Activated CD4-positive, alpha-beta T cell treated with anti-CD3 and anti-CD28 coated beads, Interleukin-2, amount 10 ng/mL, durations not matched to agents 7 days and 5 days (primary cell): ENCODE data around the gene TBC1D21. TPM values are rescaled to one million over a fixed set of nuclear protein-coding genes. Genes with fewer than 3 reads are reported as not detected.

Experiments used
- CTCF ChIA-PET: fragments of 350-600 bp; sonication (Branson Sonifier 250); formaldehyde crosslinking; loops from one replicate; lab custom pipeline; 2021; ENCODE audit warnings: antibody characterized with exemption; lab: Charles Lee
- POLR2A ChIA-PET: fragments of 350-600 bp; sonication (Branson Sonifier 250); formaldehyde crosslinking; loops from one replicate; lab custom pipeline; 2021; ENCODE audit warnings: antibody characterized with exemption; lab: Charles Lee
- DNase-seq: peaks from one replicate; pipeline ENCODE4 v3.0.0-alpha.2; 2020
- H3K27ac Mint-ChIP-seq: one replicate; pipeline ENCODE4 v1.8.0; 2021; ENCODE audit warnings: mild to moderate bottlenecking, moderate library complexity, mixed read lengths
- H3K27me3 Mint-ChIP-seq: one replicate; pipeline ENCODE4 v1.8.0; 2021; ENCODE audit warnings: mixed read lengths
- H3K36me3 Mint-ChIP-seq: one replicate; pipeline ENCODE4 v1.8.0; 2021; ENCODE audit warnings: low read depth, mixed read lengths
- H3K4me1 Mint-ChIP-seq: one replicate; pipeline ENCODE4 v1.8.0; 2021; ENCODE audit warnings: mixed read lengths
- H3K4me3 Mint-ChIP-seq: one replicate; pipeline ENCODE4 v1.8.0; 2021; ENCODE audit warnings: mild to moderate bottlenecking, moderate library complexity, mixed read lengths
- H3K9me3 Mint-ChIP-seq: one replicate; pipeline ENCODE4 v1.8.0; 2021; ENCODE audit warnings: mixed read lengths
- total RNA-seq, 2 experiments: library from RNA; stranded (reverse); gene quantifications; one replicate each; pipeline ENCODE4 v1.2.3, GENCODE V29; 2021

The TBC1D21 gene
- total RNA-seq, 2 experiments from 2014 or later: not detected

DNA sequence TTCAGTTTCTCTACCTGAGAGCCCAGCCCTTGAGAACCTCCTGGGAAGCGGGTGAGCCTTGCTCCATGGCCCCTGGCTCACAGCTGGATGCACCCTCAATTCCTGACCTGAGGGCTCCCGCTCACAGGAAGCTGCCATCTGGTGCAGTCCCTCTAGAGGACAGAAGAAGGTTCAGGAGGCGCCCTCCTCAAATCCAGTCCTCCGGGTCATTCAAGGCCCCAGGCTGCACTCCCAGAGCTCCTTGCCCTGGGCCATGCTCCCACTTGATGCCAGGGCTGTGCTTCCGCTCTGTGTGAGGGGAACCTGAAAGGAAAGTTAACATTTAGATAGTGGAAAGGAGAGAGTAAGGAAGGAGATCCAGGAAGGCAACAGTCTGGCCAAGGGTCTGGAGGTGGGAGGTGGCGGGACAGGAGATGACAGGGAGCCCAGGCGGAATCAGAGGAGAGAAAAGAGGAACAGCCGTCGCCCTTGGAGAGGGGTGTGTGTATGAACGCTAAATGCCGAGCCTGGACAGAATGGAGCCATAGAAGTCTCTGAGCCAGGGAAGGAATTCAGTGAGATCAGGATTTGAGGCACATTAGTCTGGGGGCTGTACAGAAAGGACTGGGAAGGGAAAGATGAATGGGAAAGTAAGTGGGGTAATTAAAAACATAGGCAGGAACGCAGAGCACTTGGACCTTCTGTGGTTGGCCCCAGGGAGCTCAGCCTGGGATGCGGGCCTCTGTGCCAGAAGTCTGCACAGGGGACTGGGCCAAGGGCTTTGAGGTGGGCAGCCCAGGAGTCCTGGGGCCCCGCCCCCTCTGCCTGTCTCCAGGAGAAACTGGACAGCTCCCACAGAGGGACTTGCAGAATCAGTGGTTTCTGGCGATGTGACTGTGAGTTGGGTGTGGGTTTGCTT, 26.1 kb downstream of the TBC1D21 start:
- Mint-ChIP-seq H3K9me3 (no peaks in the 10 kb centered on the region), H3K4me3 (no peak overlapping the region), H3K27ac (no peak overlapping the region), H3K36me3 (no peaks in the 10 kb centered on the region), H3K4me1 (peaks cover 6% of the 10 kb centered on the region), H3K27me3 (peaks cover 2% of the 10 kb centered on the region)
- no peak for DNase-seq
- CTCF ChIA-PET: interaction anchor here (0.9 to 3.1 kb wide), 3 partner anchors 8 to 66 kb away, joined by 4 to 26 read pairs (median 4); no protein-coding TSS in a partner anchor
- POLR2A ChIA-PET: interaction anchor here (0.6 kb wide), 1 partner anchor 254 kb away, joined by 3 read pairs; no protein-coding TSS in a partner anchor

DNA sequence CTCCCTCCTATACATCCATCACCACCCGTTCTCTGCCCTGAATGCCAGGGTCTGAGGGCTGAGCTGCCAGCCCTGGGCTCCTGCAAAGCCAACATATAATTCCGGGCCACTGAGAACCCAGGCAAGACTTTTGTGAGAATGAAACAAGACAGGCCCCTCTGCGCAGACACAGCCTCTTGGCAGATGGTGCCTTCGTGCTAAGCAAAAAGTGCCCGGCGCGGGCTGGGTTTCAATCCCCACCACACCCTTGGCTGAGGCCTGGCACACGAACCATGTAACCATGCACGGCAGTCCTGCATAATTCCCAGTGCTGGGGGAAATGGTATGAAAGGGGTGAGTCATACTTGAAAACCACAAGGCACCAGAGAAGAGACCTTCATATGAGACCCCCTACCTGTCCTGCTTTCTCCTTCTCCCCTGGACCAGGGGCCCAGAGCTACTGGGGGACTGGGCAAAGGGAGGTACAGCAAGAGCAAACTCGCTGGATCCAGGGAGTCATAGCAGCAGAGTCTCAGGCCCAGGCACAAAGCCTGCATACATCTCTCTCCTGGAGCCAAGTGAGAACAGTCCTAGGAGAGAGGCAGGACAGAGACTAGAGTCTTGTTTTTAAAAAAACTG, 26.8 kb downstream of the TBC1D21 start:
- Mint-ChIP-seq H3K36me3 (no peaks in the 10 kb centered on the region), H3K27me3 (peaks cover 2% of the 10 kb centered on the region), H3K4me3 (no peak overlapping the region), H3K27ac (no peak overlapping the region), H3K4me1 (peaks cover 6% of the 10 kb centered on the region), H3K9me3 (no peaks in the 10 kb centered on the region)
- no peak for DNase-seq
- POLR2A ChIA-PET: interaction anchor here (0.6 kb wide), 1 partner anchor 253 kb away, joined by 3 read pairs; no protein-coding TSS in a partner anchor
- CTCF ChIA-PET: interaction anchor here (0.9 to 1.4 kb wide), 2 partner anchors 11 to 28 kb away, joined by 3 to 4 read pairs; no protein-coding TSS in a partner anchor

GRCh38 chr15:73901126-73901810, 27.9 kb downstream of the TBC1D21 start:
- Mint-ChIP-seq H3K4me3 (no peak overlapping the region), H3K36me3 (no peaks in the 10 kb centered on the region), H3K27me3 (no peaks in the 10 kb centered on the region), H3K27ac (no peak overlapping the region), H3K4me1 (peaks cover 6% of the 10 kb centered on the region), H3K9me3 (no peaks in the 10 kb centered on the region)
- POLR2A ChIA-PET: no interaction called here
- CTCF ChIA-PET: interaction anchor here (0.9 to 1.4 kb wide), 2 partner anchors 10 to 27 kb away, joined by 3 to 4 read pairs; no protein-coding TSS in a partner anchor
- DNase-seq: no peak

DNA sequence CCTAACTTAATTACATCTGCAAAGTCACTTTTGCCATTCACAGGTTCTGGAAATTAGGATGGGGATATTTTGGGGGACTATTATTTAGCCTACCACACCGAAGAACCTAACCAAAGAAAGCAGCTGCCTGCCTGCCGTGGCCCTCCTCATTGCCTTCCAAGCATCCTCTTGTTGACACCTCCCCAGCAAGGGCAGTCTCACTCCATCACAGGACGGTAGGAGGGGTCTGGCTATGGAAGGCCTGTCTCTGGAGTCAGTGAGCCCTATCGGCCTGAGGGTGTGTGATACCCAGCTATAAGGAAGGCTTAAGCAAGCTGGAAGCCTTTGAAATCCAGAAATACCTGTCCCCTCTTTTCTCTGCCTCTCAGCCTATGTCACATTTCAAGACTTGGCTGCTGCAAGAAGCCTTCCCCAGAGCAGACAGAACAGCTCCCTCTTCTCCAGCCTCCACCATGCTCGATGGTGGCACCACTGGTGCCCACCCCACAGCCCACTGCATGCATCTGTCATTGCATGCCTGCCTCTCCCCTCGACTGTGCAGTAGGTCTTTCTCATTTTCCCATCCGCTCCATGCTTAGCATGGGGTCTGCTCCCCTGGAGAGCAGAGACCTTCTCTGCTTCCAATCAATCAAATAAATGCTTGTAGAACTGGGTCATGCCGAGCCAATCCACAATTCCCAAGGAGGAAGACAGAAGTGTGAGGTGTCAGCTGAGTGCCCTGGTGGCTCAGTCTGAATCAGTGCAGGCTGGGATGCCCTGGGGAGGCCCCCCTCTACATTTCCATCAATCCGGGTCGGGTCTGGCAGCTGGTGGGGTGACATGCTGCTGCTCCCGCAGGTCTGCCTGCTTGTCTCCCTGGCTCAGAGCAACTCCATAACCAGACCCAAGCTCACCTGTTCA, 29.0 kb downstream of the TBC1D21 start:
- Mint-ChIP-seq H3K27me3 (no peaks in the 10 kb centered on the region), H3K4me3 (no peak overlapping the region), H3K9me3 (no peaks in the 10 kb centered on the region), H3K4me1 (peaks cover 5% of the 10 kb centered on the region), H3K27ac (no peak overlapping the region), H3K36me3 (no peaks in the 10 kb centered on the region)
- no peak for DNase-seq
- ChIA-PET CTCF (no interaction called here), POLR2A (no interaction called here)

DNA sequence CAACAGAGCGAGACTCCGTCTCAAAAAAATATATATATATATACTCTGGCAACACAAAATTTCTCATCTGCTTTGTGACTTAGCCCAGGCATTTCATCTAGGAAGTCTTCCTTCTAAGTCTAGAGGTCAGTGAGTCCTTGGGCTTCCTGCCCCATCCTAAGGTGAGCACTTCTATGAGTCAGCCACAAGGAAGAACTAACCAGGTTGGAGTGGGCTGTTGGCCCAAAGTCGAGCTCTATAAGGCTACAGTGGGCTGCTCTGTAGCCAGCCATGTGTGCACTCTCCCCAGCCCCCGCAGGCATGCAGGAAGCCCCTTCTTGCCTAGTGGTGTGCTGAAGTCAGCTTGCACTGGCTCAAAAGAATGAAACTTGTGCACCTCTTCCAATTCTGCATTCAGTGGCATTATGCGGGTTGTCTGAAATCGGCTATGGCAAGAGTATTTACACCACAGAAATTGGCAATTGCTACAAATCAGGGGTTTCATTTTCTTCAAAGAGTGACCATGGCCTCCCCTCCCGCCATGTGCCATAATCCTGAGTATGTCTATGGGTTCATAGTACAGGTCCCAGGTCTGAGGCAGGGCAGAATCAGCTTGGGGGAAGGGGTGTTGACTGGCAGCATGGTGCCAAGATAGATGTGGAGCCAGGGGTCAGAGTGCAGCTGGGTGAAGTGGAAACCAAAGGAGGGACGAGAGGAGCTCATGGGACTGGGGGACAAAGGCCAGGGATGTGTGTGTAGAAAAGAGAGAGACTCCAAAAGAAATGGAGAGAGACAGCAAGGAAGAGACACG, 30.9 kb downstream of the TBC1D21 start:
- Mint-ChIP-seq H3K36me3 (no peaks in the 10 kb centered on the region), H3K9me3 (no peaks in the 10 kb centered on the region), H3K27me3 (no peaks in the 10 kb centered on the region), H3K27ac (no peak overlapping the region), H3K4me3 (no peak overlapping the region), H3K4me1 (peaks cover 8% of the 10 kb centered on the region)
- CTCF ChIA-PET: interaction anchor here (0.7 to 2.2 kb wide), 3 partner anchors 10 to 24 kb away, joined by 4 to 7 read pairs (median 4); no protein-coding TSS in a partner anchor
- no peak for DNase-seq
- POLR2A ChIA-PET: no interaction called here

DNA sequence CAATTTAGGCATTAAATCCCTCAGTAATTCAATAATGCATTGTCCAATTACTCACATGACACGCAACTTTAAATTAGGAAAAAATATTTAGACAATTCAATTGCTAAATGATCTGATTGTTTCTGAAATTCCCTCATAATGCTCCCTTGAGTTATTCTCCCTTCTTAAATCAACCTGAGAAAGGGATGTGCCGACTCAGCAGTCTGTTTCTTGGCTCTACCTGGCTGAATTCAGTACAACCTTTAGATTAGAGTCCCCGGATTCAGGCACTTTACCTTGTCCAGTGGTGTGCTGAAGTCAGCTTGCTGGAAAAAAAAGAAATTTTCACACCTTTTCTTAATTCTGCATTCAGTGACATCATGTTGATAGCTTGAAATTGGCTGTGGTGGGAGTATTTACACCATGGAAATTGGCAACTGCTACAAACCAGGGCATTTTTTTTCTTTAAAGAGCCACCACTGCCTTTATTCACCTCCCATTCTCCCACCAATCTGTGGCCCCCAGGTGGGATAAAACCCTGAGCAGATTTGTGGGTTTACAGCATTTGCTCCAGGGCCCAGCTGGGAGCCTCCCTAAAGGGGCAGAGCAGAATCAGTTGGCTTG, 32.0 kb downstream of the TBC1D21 start:
- ChIA-PET CTCF (interaction anchor here (1.3 to 2.2 kb wide), 3 partner anchors 10 to 23 kb away, joined by 3 to 7 read pairs (median 4); no protein-coding TSS in a partner anchor), POLR2A (no interaction called here)
- no peak for DNase-seq
- H3K27ac Mint-ChIP-seq: no peak overlapping the region
- no peaks in the 10 kb centered on the region for H3K9me3 Mint-ChIP-seq
- H3K36me3 Mint-ChIP-seq: no peaks in the 10 kb centered on the region
- no peaks in the 10 kb centered on the region for H3K27me3 Mint-ChIP-seq
- H3K4me1 Mint-ChIP-seq: peaks cover 8% of the 10 kb centered on the region
- H3K4me3 Mint-ChIP-seq: no peak overlapping the region

DNA sequence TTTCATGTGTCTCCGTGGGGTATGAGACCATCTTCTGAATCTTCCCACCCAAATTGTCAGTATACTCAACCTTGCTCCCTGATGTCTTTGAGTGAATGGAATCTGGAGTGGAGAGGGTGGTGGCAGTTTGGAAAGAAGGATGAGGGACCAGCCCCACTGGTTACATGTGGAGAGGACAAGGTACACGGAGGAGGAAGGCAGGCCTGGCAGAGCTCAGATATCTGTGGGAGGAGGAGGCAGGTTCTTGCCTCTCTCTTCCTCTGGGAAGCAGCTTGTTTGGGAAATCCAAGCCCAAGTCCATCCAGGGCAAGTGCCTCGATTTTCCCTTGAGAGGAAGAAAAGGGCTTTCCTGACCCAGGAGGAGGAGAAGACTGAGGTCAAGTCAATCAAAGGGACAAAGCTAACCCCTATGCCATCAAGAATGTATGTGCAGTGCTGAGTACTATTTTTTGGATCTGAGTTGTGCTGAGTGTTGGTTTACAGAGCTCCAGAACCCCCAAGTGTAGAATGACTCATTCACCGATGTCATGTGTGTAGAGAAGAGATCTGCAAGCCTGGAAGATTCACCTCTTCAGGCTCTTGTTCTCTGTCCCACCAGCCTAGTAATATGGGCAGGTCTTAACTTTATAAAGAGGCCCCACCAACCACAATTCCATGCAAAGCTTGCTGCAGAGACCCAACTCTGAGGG, 33.1 kb downstream of the TBC1D21 start:
- Mint-ChIP-seq H3K4me3 (no peak overlapping the region), H3K27ac (no peak overlapping the region), H3K36me3 (no peaks in the 10 kb centered on the region), H3K9me3 (no peaks in the 10 kb centered on the region), H3K27me3 (no peaks in the 10 kb centered on the region), H3K4me1 (peaks cover 8% of the 10 kb centered on the region)
- DNase-seq: no peak
- ChIA-PET POLR2A (interaction anchor here (0.9 kb wide), 1 partner anchor 88 kb away, joined by 6 read pairs; the partner anchor contains the start of gene PML), CTCF (interaction anchor here (1.1 to 4.1 kb wide), 9 partner anchors 9 to 66 kb away, joined by 3 to 26 read pairs (median 6); no protein-coding TSS in a partner anchor)

- no peak overlapping the region for H3K27ac Mint-ChIP-seq
- ChIA-PET CTCF (interaction anchor here (0.6 to 4.1 kb wide), 10 partner anchors 9 to 229 kb away, joined by 3 to 26 read pairs (median 5); no protein-coding TSS in a partner anchor), POLR2A (interaction anchor here (0.9 kb wide), 1 partner anchor 87 kb away, joined by 6 read pairs; the partner anchor contains the start of gene PML)
- H3K9me3 Mint-ChIP-seq: no peaks in the 10 kb centered on the region
- no peak overlapping the region for H3K4me3 Mint-ChIP-seq
- no peaks in the 10 kb centered on the region for H3K27me3 Mint-ChIP-seq
- no peak for DNase-seq
- H3K4me1 Mint-ChIP-seq: peaks cover 8% of the 10 kb centered on the region
- H3K36me3 Mint-ChIP-seq: no peaks in the 10 kb centered on the region
These were observed 33.7 kb downstream of the TBC1D21 start for GRCh38 chr15:73907035-73907408.

GRCh38 chr15:73908030-73908821, 34.9 kb downstream of the TBC1D21 start:
- H3K27me3 Mint-ChIP-seq: no peaks in the 10 kb centered on the region
- POLR2A ChIA-PET: interaction anchor here (1.1 kb wide), 1 partner anchor 11 kb away, joined by 3 read pairs; no protein-coding TSS in a partner anchor
- H3K27ac Mint-ChIP-seq: no peak overlapping the region
- H3K4me1 Mint-ChIP-seq: peaks cover 11% of the 10 kb centered on the region
- no peaks in the 10 kb centered on the region for H3K9me3 Mint-ChIP-seq
- peak; percentile 83 for DNase-seq
- no peak overlapping the region for H3K4me3 Mint-ChIP-seq
- H3K36me3 Mint-ChIP-seq: no peaks in the 10 kb centered on the region
- CTCF ChIA-PET: interaction anchor here (0.6 to 4.1 kb wide), 9 partner anchors 8 to 431 kb away, joined by 3 to 26 read pairs (median 3); no protein-coding TSS in a partner anchor

DNA sequence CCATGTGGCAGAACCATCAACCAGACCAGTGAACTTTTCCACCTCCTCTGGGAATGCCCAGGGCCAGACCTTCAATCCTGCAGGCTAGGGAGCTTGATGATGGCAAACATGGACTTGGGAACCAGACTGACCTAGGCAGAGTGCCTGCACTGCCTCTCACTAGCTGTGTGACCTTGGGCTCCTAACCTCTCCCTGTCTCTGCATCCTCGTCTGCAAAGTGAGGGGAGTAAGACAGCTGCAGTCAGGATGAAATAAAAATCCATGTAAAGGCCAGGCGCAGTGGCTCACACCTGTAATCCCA, 35.4 kb downstream of the TBC1D21 start:
- Mint-ChIP-seq H3K27me3 (no peaks in the 10 kb centered on the region), H3K4me3 (no peak overlapping the region), H3K27ac (no peak overlapping the region), H3K9me3 (no peaks in the 10 kb centered on the region), H3K4me1 (peaks cover 17% of the 10 kb centered on the region), H3K36me3 (no peaks in the 10 kb centered on the region)
- ChIA-PET CTCF (interaction anchor here (0.7 to 4.1 kb wide), 7 partner anchors 11 to 50 kb away, joined by 3 to 26 read pairs (median 3); no protein-coding TSS in a partner anchor), POLR2A (interaction anchor here (1.1 kb wide), 1 partner anchor 12 kb away, joined by 3 read pairs; no protein-coding TSS in a partner anchor)
- DNase-seq: no peak
